ENCODE measurements around the gene WASF1.
A peak's percentile ranks its signal among the peaks of the same experiment; 100 is the strongest.
"Not testable (repeated sequence)": the region's sequence is repeated elsewhere in the genome, so short reads cannot be mapped to it uniquely, and the experiment has no call there.

The WASF1 gene

GRCh38 chr6:110137924-110138887 is 41.3 kb downstream of the WASF1 start:
- H3K36me3 ChIP-seq (replicated peaks), result no peaks in the 10 kb centered on the region

GRCh38 chr6:110130362-110130761 is 49.1 kb downstream of the WASF1 start:
- in situ Hi-C loops (cut with MboI; ENCODE audit: low sequenced_read_pairs), result no loop called here
- Histone ChIP-seq H3K27me3 (ENCODE audit: low read depth) (no peaks in the 10 kb centered on the region), H3K36me3 (replicated peaks) (peaks cover 3% of the 10 kb centered on the region; the same call in 1 of the 2 replicates), H3K4me3 (no peak overlapping the region), H3K4me1 (no peaks in the 10 kb centered on the region), H3K9me3 (no peaks in the 10 kb centered on the region)
- DNase-seq (ENCODE audit: low spot score in 2 of 2), result no peak

More at GRCh38 chr6:110137924-110138887, 41.3 kb downstream of the WASF1 start:
- DNase-seq (ENCODE audit: low spot score in 2 of 2), result no peak
- Histone ChIP-seq H3K4me1 (no peaks in the 10 kb centered on the region), H3K4me3 (no peak overlapping the region), H3K9me3 (peaks cover 6% of the 10 kb centered on the region; the same call in 1 of the 2 replicates), H3K27me3 (ENCODE audit: low read depth) (no peaks in the 10 kb centered on the region)
- in situ Hi-C loops (cut with MboI; ENCODE audit: low sequenced_read_pairs), result no loop called here

DNA sequence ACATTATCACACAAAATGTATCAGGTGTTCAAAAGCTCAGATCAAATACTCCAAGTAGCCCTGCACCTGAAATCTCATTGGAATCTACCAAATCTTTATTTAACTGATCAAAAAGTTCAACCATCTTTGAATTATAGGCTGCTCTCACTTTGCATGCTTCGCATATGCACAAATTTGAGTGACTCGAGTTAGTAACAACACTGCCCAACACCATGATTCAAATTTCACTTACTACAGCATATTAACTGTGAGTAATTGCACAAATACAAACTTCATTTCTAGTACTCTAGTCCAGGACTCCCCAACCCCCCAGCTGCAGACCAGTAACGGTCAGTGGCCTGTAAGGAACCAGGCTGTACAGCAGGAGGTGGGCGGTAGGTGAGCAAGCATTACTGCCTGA is 51.1 kb downstream of the WASF1 start:
- Histone ChIP-seq H3K4me3 (no peak overlapping the region), H3K27me3 (ENCODE audit: low read depth) (no peaks in the 10 kb centered on the region), H3K9me3 (no peaks in the 10 kb centered on the region), H3K4me1 (no peaks in the 10 kb centered on the region), H3K36me3 (replicated peaks) (peaks cover 6% of the 10 kb centered on the region; the same call in 1 of the 2 replicates)
- DNase-seq (ENCODE audit: low spot score in 2 of 2), result no peak
- in situ Hi-C loops (cut with MboI; ENCODE audit: low sequenced_read_pairs), result no loop called here

DNA sequence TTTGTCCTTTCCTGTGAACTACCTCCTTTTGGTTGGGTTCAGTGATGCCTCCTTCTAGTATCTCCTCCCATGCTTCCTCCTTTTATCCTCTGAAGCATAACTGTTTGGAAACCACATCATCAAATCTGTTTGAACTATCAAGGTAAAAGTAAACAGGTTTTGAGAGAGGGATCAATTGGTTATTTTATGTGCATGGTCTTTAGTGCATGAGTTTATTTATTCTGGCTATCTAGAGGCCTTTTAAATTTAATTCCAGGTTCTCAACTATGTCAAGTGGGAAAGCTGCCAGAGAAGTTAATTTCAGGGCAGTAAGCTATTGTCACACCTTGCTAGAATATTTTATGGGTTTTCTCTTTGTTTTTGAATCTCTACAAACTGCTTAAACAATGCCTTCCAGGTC is 54.1 kb downstream of the WASF1 start:
- H3K27me3 ChIP-seq (ENCODE audit: low read depth), result no peaks in the 10 kb centered on the region
- no peak for DNase-seq (ENCODE audit: low spot score in 2 of 2)
- no peak overlapping the region for H3K4me3 ChIP-seq
- no peaks in the 10 kb centered on the region for H3K4me1 ChIP-seq
- in situ Hi-C loops (cut with MboI; ENCODE audit: low sequenced_read_pairs), result no loop called here
- no peaks in the 10 kb centered on the region for H3K9me3 ChIP-seq
- peaks cover 6% of the 10 kb centered on the region for H3K36me3 ChIP-seq (replicated peaks)

DNA sequence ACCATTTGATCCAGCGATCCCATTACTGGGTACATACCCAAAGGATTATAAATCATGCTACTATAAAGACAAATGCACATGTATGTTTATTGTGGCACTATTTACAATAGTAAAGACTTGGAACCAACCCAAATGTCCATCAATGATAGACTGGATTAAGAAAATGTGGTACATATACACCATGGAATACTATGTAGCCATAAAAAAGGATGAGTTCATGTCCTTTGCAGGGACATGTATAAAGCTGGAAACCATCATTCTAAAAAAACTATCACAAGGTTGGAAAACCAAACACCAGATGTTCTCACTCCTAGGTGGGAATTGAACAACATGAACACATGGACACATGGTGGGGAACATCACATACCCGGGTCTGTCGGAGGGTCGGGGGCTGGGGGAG is 57.8 kb downstream of the WASF1 start:
- H3K27me3 ChIP-seq (ENCODE audit: low read depth); H3K4me1 ChIP-seq; DNase-seq (ENCODE audit: low spot score in 2 of 2); H3K4me3 ChIP-seq; in situ Hi-C loops (cut with MboI; ENCODE audit: low sequenced_read_pairs); H3K9me3 ChIP-seq; H3K36me3 ChIP-seq (replicated peaks): not testable (repeated sequence)

DNA sequence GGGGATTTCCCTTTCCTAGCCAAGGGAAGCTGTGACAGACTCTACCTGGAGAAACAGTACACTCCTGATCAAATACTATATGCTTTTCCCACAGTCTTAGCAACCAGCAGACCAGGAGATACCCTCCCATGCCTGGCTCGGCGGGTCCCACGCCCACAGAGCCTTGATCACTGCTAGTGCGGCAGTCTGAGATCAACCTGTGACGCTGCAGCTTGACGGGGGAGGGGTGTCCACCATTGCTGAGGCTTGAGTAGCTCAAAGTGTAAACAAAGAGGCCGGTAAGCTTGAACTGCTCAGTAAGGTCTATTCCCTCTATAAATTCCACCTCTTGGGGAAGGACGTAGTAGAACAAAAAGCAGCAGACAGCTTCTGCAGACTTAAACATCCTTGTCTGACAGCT is 63.2 kb downstream of the WASF1 start:
- H3K4me1 ChIP-seq, result no peaks in the 10 kb centered on the region
- H3K9me3 ChIP-seq, result no peaks in the 10 kb centered on the region
- DNase-seq (ENCODE audit: low spot score in 2 of 2), result no peak
- H3K4me3 ChIP-seq, result no peak overlapping the region
- H3K36me3 ChIP-seq (replicated peaks), result no peaks in the 10 kb centered on the region; the same call in 1 of the 2 replicates
- H3K27me3 ChIP-seq (ENCODE audit: low read depth), result no peaks in the 10 kb centered on the region
- in situ Hi-C loops (cut with MboI; ENCODE audit: low sequenced_read_pairs), result no loop called here

DNA sequence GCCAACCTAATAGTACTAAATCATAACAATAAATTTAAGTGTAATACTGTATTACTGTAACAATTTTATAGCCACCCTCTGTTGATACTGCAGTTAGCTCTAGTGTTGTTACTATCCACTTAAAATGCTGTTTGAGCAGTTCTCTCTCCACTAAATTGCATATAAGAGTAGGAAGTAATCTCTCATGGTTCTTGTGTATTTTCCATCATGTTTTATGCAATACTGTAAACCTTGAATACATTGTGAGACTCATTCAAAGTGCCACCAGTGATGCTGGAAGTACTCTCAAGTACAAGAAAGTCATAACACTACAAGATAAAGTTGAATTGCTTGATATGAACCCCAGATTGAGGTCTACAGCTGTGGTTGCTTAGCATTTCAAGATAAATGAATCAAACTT is 65.5 kb downstream of the WASF1 start:
- Histone ChIP-seq H3K9me3 (no peaks in the 10 kb centered on the region), H3K36me3 (replicated peaks) (no peaks in the 10 kb centered on the region), H3K4me1 (no peaks in the 10 kb centered on the region), H3K27me3 (ENCODE audit: low read depth) (no peaks in the 10 kb centered on the region), H3K4me3 (no peak overlapping the region)
- DNase-seq (ENCODE audit: low spot score in 2 of 2), result no peak
- in situ Hi-C loops (cut with MboI; ENCODE audit: low sequenced_read_pairs), result no loop called here

GRCh38 chr6:110105296-110105695 is 74.2 kb downstream of the WASF1 start:
- Histone ChIP-seq H3K36me3 (replicated peaks) (peaks cover 29% of the 10 kb centered on the region), H3K4me3 (no peak overlapping the region), H3K9me3 (no peaks in the 10 kb centered on the region), H3K4me1 (no peaks in the 10 kb centered on the region; the same call in 1 of the 2 replicates), H3K27me3 (ENCODE audit: low read depth) (no peaks in the 10 kb centered on the region)
- no peak for DNase-seq (ENCODE audit: low spot score in 2 of 2)
- in situ Hi-C loops (cut with MboI; ENCODE audit: low sequenced_read_pairs), result no loop called here

- Histone ChIP-seq H3K36me3 (replicated peaks) (peaks cover 29% of the 10 kb centered on the region), H3K27me3 (ENCODE audit: low read depth) (no peaks in the 10 kb centered on the region)
Measured at GRCh38 chr6:110103260-110103659, 76.2 kb downstream of the WASF1 start.

DNA sequence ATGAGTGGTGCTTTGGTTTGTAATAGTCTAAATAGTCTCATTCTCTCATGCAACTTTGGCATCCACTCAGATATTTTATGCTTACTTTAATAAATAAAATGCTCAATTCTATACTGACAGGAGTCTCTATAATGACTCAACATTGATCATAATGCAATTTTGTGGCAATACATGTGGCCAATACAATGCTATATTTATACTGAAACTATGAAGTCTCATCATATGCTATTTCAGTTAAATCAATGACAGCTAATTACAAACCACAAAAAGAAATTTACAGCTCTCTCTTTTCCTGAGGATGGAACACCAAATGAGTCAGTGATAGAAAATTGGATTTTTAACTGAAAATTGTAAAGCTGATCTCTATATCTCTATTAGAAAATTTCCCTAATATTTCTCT is 77.1 kb downstream of the WASF1 start:
- Histone ChIP-seq H3K9me3 (no peaks in the 10 kb centered on the region), H3K4me3 (no peak overlapping the region), H3K36me3 (replicated peaks) (peaks cover 27% of the 10 kb centered on the region), H3K4me1 (peaks cover 8% of the 10 kb centered on the region), H3K27me3 (ENCODE audit: low read depth) (no peaks in the 10 kb centered on the region)
- in situ Hi-C loops (cut with MboI; ENCODE audit: low sequenced_read_pairs), result no loop called here
- DNase-seq (ENCODE audit: low spot score in 2 of 2), result no peak

More at GRCh38 chr6:110103260-110103659, 76.2 kb downstream of the WASF1 start:
- H3K4me3 ChIP-seq, result no peak overlapping the region
- H3K9me3 ChIP-seq, result no peaks in the 10 kb centered on the region
- no peak for DNase-seq (ENCODE audit: low spot score in 2 of 2)
- peaks cover 2% of the 10 kb centered on the region for H3K4me1 ChIP-seq
- in situ Hi-C loops (cut with MboI; ENCODE audit: low sequenced_read_pairs), result no loop called here

DNA sequence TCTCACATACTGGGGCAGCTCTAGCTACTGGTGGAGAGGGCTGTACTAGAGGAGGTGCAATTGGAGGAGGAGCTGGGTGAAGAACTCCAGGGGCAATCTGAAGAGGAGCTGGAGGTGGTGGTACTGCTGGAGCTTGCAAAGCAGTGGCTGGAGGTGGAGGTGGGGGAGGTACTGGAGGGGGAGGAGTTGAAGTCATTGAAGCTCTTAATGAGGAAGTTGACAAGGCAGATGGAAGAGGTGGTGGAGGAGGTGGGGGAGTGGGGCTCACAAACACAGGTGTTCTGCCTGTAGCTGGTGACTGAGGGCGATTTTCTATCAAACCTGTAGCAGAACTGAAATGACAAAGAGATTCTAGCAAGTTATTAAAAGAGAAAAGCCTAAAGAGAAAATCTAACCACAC is 77.6 kb downstream of the WASF1 start:
- in situ Hi-C loops (cut with MboI; ENCODE audit: low sequenced_read_pairs), result no loop called here
- Histone ChIP-seq H3K4me1 (peaks cover 13% of the 10 kb centered on the region), H3K4me3 (no peak overlapping the region), H3K36me3 (replicated peaks) (peaks cover 25% of the 10 kb centered on the region), H3K27me3 (ENCODE audit: low read depth) (no peaks in the 10 kb centered on the region), H3K9me3 (no peaks in the 10 kb centered on the region)
- DNase-seq (ENCODE audit: low spot score in 2 of 2), result no peak

GRCh38 chr6:110098511-110099116 is 80.9 kb downstream of the WASF1 start:
- in situ Hi-C loops (cut with MboI; ENCODE audit: low sequenced_read_pairs), result no loop called here
- Histone ChIP-seq H3K4me3 (no peak overlapping the region), H3K4me1 (peaks cover 22% of the 10 kb centered on the region), H3K36me3 (replicated peaks) (peaks cover 7% of the 10 kb centered on the region), H3K9me3 (no peaks in the 10 kb centered on the region), H3K27me3 (ENCODE audit: low read depth) (no peaks in the 10 kb centered on the region)
- DNase-seq (ENCODE audit: low spot score in 2 of 2), result peak in 1 of 2 experiments; percentile 12

- no peaks in the 10 kb centered on the region; the same call in none of the 2 replicates for H3K36me3 ChIP-seq (replicated peaks)
- peak; percentile 22 to 93 for DNase-seq (ENCODE audit: low spot score in 2 of 2)
- H3K4me3 ChIP-seq, result no peak overlapping the region
- H3K9me3 ChIP-seq, result no peaks in the 10 kb centered on the region
- peaks cover 22% of the 10 kb centered on the region for H3K4me1 ChIP-seq
- no peaks in the 10 kb centered on the region for H3K27me3 ChIP-seq (ENCODE audit: low read depth)
- in situ Hi-C loops (cut with MboI; ENCODE audit: low sequenced_read_pairs), result no loop called here
Measured at GRCh38 chr6:110097443-110097842, 82.0 kb downstream of the WASF1 start.

GRCh38 chr6:110095935-110096334 is 83.5 kb downstream of the WASF1 start:
- H3K27me3 ChIP-seq (ENCODE audit: low read depth), result no peaks in the 10 kb centered on the region
- no peak for DNase-seq (ENCODE audit: low spot score in 2 of 2)
- H3K4me1 ChIP-seq, result peaks cover 22% of the 10 kb centered on the region
- in situ Hi-C loops (cut with MboI; ENCODE audit: low sequenced_read_pairs), result no loop called here
- no peaks in the 10 kb centered on the region; the same call in none of the 2 replicates for H3K36me3 ChIP-seq (replicated peaks)
- H3K4me3 ChIP-seq, result no peak overlapping the region
- H3K9me3 ChIP-seq, result no peaks in the 10 kb centered on the region

Data from HAP-1 (cell line).